ENCODE results near the gene NFXL1.

The NFXL1 gene

GRCh38 chr4:47830265-47831025 is 83.9 kb downstream of the NFXL1 start:
- FAIRE-seq = no peak

DNA sequence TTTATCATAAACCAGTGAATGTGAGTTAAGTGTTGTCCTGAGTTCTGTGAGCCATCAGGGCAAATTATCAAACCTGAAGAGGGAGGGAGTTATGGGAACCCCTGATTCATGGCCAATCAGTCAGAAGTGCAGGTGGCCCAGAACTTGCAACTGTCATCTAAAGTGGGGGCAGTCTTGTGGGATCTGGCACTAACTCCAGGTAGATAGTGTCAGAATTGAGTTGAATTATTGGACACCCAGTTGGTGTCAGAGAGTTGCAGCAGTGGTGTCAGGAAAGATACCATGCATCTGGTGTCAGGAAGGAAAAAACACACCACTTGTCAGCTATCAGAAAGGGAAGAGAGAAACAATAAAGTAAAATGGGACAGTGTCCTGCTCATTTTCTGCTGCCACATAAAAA is 84.9 kb downstream of the NFXL1 start:
- no peak for FAIRE-seq

DNA sequence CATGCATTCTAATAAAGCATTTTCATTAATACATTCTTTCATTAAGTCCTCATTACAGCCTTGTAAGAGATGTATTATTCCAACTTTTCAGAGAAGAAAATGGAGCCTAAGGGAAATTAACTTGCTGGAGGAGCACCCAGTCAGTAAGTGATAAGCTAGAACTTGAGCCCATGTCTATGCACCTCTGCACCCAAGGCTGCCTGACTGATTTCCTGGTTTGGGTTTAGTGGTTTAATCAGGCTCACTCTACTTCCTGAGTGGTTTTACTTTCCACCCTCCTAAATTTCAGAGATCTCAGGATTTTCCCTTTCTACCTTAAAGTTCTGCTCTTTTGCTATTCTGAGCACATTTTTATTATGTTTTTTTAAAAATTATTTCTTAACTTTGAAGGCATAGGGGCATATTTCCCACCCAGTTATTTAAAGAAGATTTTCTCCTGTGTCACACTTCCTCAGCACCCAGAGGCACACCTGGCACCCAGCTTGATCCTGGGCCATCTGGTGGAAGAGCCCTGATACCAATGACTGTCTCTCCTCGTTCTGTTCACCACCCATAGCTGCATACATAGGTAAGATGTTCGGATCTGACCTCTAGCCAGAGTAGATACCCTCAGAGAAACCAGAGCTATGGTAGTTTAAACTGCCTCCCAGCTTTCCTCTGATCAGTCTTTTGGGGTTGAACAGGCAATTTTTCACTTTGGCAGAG is 86.9 kb downstream of the NFXL1 start:
- FAIRE-seq = no peak

DNA sequence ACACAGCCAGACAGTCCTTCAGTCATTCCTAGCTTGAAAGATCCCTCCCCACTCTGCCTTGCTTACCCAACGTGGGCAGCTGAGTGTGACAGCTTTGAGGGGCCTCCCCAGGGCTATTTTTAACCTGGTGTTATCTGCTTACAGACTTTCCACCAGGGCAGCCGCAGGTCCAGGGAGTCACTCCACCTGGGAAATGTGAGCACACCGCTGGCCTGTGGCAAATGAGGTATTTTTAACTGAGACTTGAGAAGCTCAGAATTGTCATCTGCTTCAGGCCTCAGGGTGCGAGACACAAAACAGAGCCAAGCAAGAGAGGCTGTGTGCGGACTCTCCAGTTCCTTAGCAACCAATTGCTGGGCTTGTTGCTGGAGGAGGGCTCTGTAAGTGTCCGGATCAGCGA is 89.5 kb downstream of the NFXL1 start:
- no peak for FAIRE-seq

- no peak for FAIRE-seq
Measured at GRCh38 chr4:47819178-47819577, 95.2 kb downstream of the NFXL1 start.

GRCh38 chr4:47817275-47817674 is 97.1 kb downstream of the NFXL1 start:
- FAIRE-seq = no peak

GRCh38 chr4:47816748-47817147 is 97.6 kb downstream of the NFXL1 start:
- no peak for FAIRE-seq

- FAIRE-seq = no peak
Measured at GRCh38 chr4:47814618-47815295, 99.6 kb downstream of the NFXL1 start.

GRCh38 chr4:47809654-47810203 is 104.7 kb downstream of the NFXL1 start:
- no peak for FAIRE-seq

DNA sequence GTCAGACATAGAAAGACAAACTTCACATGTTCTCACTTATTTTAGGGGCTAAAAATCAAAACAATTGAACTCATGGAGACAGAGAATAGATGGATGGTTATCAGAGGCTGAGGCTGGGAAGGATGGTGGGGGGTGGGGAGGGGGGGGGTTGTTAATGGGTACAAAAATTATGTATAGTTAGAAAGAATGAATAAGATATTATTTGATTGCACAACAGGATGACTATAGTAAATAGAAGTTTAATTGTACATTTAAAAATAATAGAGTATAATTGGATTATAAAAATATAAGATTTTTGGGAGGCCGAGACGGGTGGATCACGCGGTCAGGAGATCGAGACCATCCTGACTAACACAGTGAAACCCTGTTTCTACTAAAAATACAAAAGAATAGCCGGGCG is 109.8 kb downstream of the NFXL1 start:
- FAIRE-seq = no peak

- no peak for FAIRE-seq
Measured at GRCh38 chr4:47801481-47802002, 112.8 kb downstream of the NFXL1 start.

DNA sequence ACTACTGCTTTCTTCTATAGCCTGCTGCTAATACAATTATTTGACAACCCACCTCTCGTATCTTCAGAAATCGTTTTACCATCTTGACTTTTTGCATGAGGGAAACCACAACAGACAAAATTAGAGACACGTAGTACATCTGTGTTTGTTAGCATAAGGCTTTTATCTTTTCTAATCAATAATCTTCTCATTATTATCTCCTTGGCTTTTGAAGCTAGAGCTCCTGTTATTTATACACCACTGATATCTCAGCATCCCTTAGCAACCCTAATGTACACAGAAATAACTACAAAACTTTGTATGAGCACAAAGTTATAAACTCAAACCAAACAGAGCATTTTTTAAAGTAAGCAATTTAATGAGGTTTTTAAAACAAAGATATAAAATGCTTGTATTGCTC is 116.2 kb downstream of the NFXL1 start:
- no peak for FAIRE-seq
